Spleen (tissue), 11 donors: Measurements from ENCODE around the gene CDK2. TPM values are rescaled to one million over a fixed set of nuclear protein-coding genes. Genes with fewer than 3 reads are reported as not detected.

Experiments used
- DNase-seq: peaks from one replicate; pipeline ENCODE4 v3.0.0-alpha.2; 2020
- H3K27ac ChIP-seq, 8 donors: fragments of 200-600 bp; sonication (generic) in 7 of 8; 1 replicate in 4 of 8; 2 replicates in 4 of 8; pipeline versions ENCODE4 v1.5.0 to v1.8.0; 2016 to 2021; ENCODE audit warnings: inconsistent platforms in 4 of 8, mild to moderate bottlenecking in 4 of 8, moderate library complexity in 1 of 8
- H3K27me3 ChIP-seq, 7 donors: fragments of 200-600 bp; sonication (generic) in 6 of 7; replicated peaks in 1 of 7; 1 replicate in 4 of 7; 2 replicates in 3 of 7; pipeline versions ENCODE4 v1.5.0 to v1.8.0; 2016 to 2021; ENCODE audit warnings: inconsistent platforms in 3 of 7, mild to moderate bottlenecking in 1 of 7
- H3K36me3 ChIP-seq, 6 donors: fragments of 200-600 bp; sonication (generic) in 5 of 6; 1 replicate in 4 of 6; 2 replicates in 2 of 6; pipeline versions ENCODE4 v1.5.0 to v1.8.0; 2016 to 2021; ENCODE audit warnings: inconsistent platforms in 2 of 6
- H3K4me1 ChIP-seq, 6 donors: fragments of 200-600 bp; sonication (generic) in 5 of 6; 1 replicate in 3 of 6; 2 replicates in 3 of 6; pipeline versions ENCODE4 v1.5.0 to v1.8.0; 2016 to 2021; ENCODE audit warnings: inconsistent platforms in 3 of 6
- H3K4me3 ChIP-seq, 8 donors: fragments of 200-600 bp; sonication (generic) in 7 of 8; 1 replicate in 4 of 8; 2 replicates in 4 of 8; pipeline versions ENCODE4 v1.5.0 to v1.8.0; 2016 to 2021; ENCODE audit warnings: inconsistent platforms in 4 of 8, mild to moderate bottlenecking in 4 of 8, moderate library complexity in 2 of 8
- H3K9me3 ChIP-seq, 8 donors: fragments of 200-600 bp; sonication (generic) in 7 of 8; 1 replicate in 4 of 8; 2 replicates in 4 of 8; pipeline versions ENCODE4 v1.5.0 to v1.8.0; 2016 to 2021; ENCODE audit warnings: inconsistent platforms in 4 of 8
- CTCF ChIP-seq, 11 experiments: fragments of 200-600 bp in 7 of 11; fragments of 450-650 bp in 4 of 11; sonication (generic) in 4 of 11; IDR thresholded peaks in 8 of 11; conservative IDR thresholded peaks in 3 of 11; 1 replicate in 7 of 11; 2 replicates in 4 of 11; pipeline versions ENCODE4 v1.4.0 to v1.8.0; 2016 to 2021; ENCODE audit warnings: antibody characterized with exemption in 11 of 11, inconsistent platforms in 4 of 11, mild to moderate bottlenecking in 1 of 11
- POLR2A ChIP-seq, 3 donors: fragments of 450-650 bp; IDR thresholded peaks; one replicate each; pipeline ENCODE4 v1.5.1; 2017; ENCODE audit warnings: antibody characterized with exemption in 3 of 3, mild to moderate bottlenecking in 1 of 3
- POLR2AphosphoS5 ChIP-seq, 3 donors: sonication (generic); formaldehyde crosslinking; IDR thresholded peaks; one replicate each; pipeline ENCODE4 v1.5.1; 2017; ENCODE audit warnings: antibody characterized with exemption in 3 of 3
- WGBS, 5 donors: extraction: QIAGEN DNeasy Blood & Tissue Kit in 3 of 5; methylation state at CpG; one replicate each; pipeline versions ENCODE4 v1.1.5 to v1.1.7; 2013 to 2018; 5-methylcytosine and 5-hydroxymethylcytosine counted together
- intact Hi-C: fragments of 100-400 bp; cut with DNase I; formaldehyde crosslinking; loops from one replicate; pipeline ENCODE4 v1.15.0; 2023; ENCODE audit warnings: low total_unique reads
- polyA plus RNA-seq, 3 donors: library from polyadenylated mRNA; stranded (reverse); fragments of 200-250 nt; gene quantifications; one replicate each; pipeline ENCODE4 v1.2.1, GENCODE V29; 2013
- total RNA-seq, 7 donors: library from RNA; depleted of rRNA in 3 of 7; stranded (reverse); fragments of >200 nt in 3 of 7; fragmentation: NEBNext Ultra II Directional in 4 of 7; extraction: Animal tissue kit (Norgen Biotek cat#: 25700) in 4 of 7; gene quantifications; one replicate each; pipeline versions ENCODE4 v1.1.0 to v1.2.1, GENCODE V29; 2016 to 2021
- donor health status: healthy with polysubstance abuse.
- donor health status: DM: no; HTN: no; CAD: no; lungs with moderate emphysema.
- donor health status: DM: no; HTN: no; CAD: no.
- donor health status: Bipolar disorder and iron deficiency.
- donor health status: healthy.
- donor health status: DM: no; HTN: no; CAD: no.
- donor health status: DM: yes; HTN: yes; CAD: no.

CDK2 gene
- total and polyA plus RNA-seq, 10 donors = 11.9 to 46.6 (median 26.5) TPM

- Histone ChIP-seq H3K36me3 (peaks cover 0 to 36% (median 22%) of the 10 kb centered on the region in 6 donors), H3K4me1 (no peaks in the 10 kb centered on the region), H3K9me3 (no peaks in the 10 kb centered on the region), H3K27me3 (no peaks in the 10 kb centered on the region), H3K27ac (peak overlapping the region in 1 of 8 donors; percentile 3), H3K4me3 (no peak overlapping the region)
- peak in 2 of 3 donors; percentile 31 to 38 for TF ChIP-seq POLR2AphosphoS5 (IDR thresholded peaks at IDR 0.05)
- no peak for TF ChIP-seq POLR2A (IDR thresholded peaks at IDR 0.05)
- no peak for DNase-seq
- 79 to 93% (median 84%) methylated on average over 3 to 5 of the region's 5 CpGs for WGBS, 5 donors
- intact Hi-C loops = no loop called here
Observed at GRCh38 chr12:55957106-55957859, 9.3 kb upstream of the CDK2 start.

DNA sequence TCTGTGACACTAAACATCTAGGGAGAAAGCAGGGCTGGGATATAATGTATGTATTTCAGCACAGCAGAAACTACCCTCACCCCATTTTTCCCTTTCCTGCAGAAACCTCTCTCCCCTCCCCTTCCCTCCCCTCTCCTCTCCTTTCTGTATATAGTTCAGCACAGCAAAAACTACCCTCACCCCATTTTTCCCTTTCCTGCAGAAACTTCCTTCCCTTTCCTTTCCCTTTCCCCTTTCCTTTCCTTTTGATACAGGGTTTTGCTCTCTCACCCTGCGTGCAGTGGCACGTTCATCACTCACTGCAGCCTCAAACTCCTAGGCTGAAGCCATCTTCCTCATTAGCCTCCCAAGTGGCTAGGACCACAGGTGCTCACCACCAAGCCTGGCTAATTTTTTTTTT, 2.9 kb upstream of the CDK2 start:
- TF ChIP-seq CTCF (IDR thresholded peaks at IDR 0.05 in 8 of 11, conservative IDR thresholded peaks at IDR 0.05 in 3 of 11) (no peak), POLR2A (IDR thresholded peaks at IDR 0.05) (no peak), POLR2AphosphoS5 (IDR thresholded peaks at IDR 0.05) (no peak)
- Histone ChIP-seq H3K4me1 (peaks cover 6 to 30% (median 21%) of the 10 kb centered on the region in 6 donors), H3K27ac (no peak overlapping the region), H3K36me3 (peaks cover 0 to 5% (median 0%) of the 10 kb centered on the region in 6 donors), H3K4me3 (no peak overlapping the region), H3K9me3 (no peaks in the 10 kb centered on the region), H3K27me3 (no peaks in the 10 kb centered on the region)
- intact Hi-C loops = no loop called here
- DNase-seq = no peak
- 73 to 94% (median 79%) methylated on average over 2 of the region's 2 CpGs for WGBS, 5 donors

- WGBS, 5 donors = 78 to 93% (median 85%) methylated on average over 5 of the region's 5 CpGs
- Histone ChIP-seq H3K27me3 (no peaks in the 10 kb centered on the region), H3K4me3 (no peak overlapping the region), H3K4me1 (peaks cover 6 to 38% (median 25%) of the 10 kb centered on the region in 6 donors), H3K36me3 (peaks cover 0 to 20% (median 0%) of the 10 kb centered on the region in 6 donors), H3K9me3 (no peaks in the 10 kb centered on the region), H3K27ac (no peak overlapping the region)
- intact Hi-C loops = no loop called here
- DNase-seq = no peak
- TF ChIP-seq CTCF (IDR thresholded peaks at IDR 0.05 in 8 of 11, conservative IDR thresholded peaks at IDR 0.05 in 3 of 11) (no peak), POLR2AphosphoS5 (IDR thresholded peaks at IDR 0.05) (no peak), POLR2A (IDR thresholded peaks at IDR 0.05) (no peak)
Observed at GRCh38 chr12:55965240-55965639, 1.4 kb upstream of the CDK2 start.

DNA sequence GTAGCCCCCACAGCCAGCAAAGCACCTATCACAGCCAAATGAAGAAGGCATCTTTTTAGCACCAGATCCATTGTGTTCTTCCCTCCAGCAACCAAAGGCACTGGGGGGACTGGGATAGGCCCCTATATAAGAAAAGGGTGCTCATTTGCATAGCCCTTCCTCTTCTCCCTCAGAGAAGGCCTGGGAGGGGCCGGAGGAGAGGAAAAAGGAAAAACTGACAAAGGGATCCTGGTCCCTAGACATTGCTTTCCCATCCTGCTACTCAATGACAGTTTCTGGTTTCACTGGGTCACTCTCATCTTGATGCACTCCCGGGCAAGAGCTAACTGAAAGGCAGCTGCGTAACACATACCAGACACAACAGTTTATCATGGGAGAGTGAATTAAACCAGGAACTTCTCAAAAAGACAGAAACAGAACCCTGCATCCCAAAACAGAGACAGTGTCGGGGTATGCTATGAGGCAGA, 656 bp upstream of the CDK2 start, which contains the start of gene PMEL:
PMEL (minus strand) TSS at position 102 of the 467 bp plus-strand sequence; CDS start at position 71, 31 bp downstream.
- peaks cover 6 to 38% (median 25%) of the 10 kb centered on the region in 6 donors for H3K4me1 ChIP-seq
- peak within 1 kb of the TSS; percentile 59 to 96 (median 76) for H3K4me3 ChIP-seq
- no peaks in the 10 kb centered on the region for H3K27me3 ChIP-seq
- peak within 1 kb of the TSS; percentile 51 to 92 (median 88) for H3K27ac ChIP-seq
- WGBS, 5 donors = 6 to 25% (median 12%) methylated on average over 4 of the region's 4 CpGs
- peaks cover 0 to 27% (median 2%) of the 10 kb centered on the region in 6 donors for H3K36me3 ChIP-seq
- no peak for DNase-seq
- no peak for TF ChIP-seq POLR2A (IDR thresholded peaks at IDR 0.05)
- intact Hi-C loops = no loop called here
- H3K9me3 ChIP-seq = no peaks in the 10 kb centered on the region

GRCh38 chr12:55969356-55969755, 2.7 kb downstream of the CDK2 start:
- Histone ChIP-seq H3K4me1 (peaks cover 12 to 54% (median 37%) of the 10 kb centered on the region in 6 donors), H3K4me3 (no peak overlapping the region), H3K27ac (no peak overlapping the region), H3K9me3 (no peaks in the 10 kb centered on the region), H3K36me3 (peaks cover 0 to 37% (median 2%) of the 10 kb centered on the region in 6 donors), H3K27me3 (no peaks in the 10 kb centered on the region)
- intact Hi-C loops = no loop called here
- TF ChIP-seq POLR2A (IDR thresholded peaks at IDR 0.05) = no peak
- no peak for TF ChIP-seq CTCF (IDR thresholded peaks at IDR 0.05 in 8 of 11, conservative IDR thresholded peaks at IDR 0.05 in 3 of 11)
- no peak for TF ChIP-seq POLR2AphosphoS5 (IDR thresholded peaks at IDR 0.05)
- no peak for DNase-seq
- 79 to 89% (median 83%) methylated on average over 4 of the region's 4 CpGs for WGBS, 5 donors
